ENCODE results near the gene PHLDA2. TPM values are rescaled to one million over a fixed set of nuclear protein-coding genes. Genes with fewer than 3 reads are reported as not detected.
A peak's percentile ranks its signal among the peaks of the same experiment; 100 is the strongest.

The PHLDA2 gene
- total RNA-seq, 1 donor from 2014 or later = 0.42 TPM

DNA sequence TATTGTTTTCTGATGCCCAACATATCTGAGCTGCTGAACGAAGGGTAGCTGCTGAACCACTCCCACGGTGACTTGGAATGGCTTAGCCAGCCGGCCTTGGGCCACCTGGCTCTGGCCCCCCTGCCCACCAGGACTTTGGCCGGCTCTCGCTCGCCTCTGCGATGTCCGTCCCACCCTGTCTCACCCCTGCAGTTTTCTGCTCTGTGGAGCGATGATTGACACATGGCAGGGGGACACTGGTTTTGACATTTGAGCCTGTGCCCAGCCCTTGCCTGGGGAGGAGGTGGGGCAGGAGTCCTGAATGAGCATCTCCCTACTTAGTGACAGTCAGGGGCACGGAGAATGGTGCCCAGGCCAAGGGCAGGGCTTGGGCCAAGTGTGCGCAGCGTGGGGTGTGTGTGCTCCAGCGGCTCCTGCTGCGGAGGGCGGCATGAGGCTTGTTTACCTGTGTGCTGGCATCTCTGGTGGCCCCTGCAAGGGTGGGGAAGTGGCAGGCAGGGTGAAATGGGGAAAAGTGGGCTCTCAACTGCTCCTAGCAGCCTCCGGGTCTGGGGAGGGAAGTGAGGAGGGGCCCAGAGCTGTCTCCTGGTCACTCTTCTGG lies 27.9 kb downstream of the PHLDA2 start:
- intact Hi-C loops (cut with micrococcal nuclease) = loop anchor here (5.0 kb wide), 2 partner anchors 156 to 599 kb away; partner anchors contain the start of genes C11orf21, CARS1 and TSPAN32
- TF ChIP-seq, protein P1, sequence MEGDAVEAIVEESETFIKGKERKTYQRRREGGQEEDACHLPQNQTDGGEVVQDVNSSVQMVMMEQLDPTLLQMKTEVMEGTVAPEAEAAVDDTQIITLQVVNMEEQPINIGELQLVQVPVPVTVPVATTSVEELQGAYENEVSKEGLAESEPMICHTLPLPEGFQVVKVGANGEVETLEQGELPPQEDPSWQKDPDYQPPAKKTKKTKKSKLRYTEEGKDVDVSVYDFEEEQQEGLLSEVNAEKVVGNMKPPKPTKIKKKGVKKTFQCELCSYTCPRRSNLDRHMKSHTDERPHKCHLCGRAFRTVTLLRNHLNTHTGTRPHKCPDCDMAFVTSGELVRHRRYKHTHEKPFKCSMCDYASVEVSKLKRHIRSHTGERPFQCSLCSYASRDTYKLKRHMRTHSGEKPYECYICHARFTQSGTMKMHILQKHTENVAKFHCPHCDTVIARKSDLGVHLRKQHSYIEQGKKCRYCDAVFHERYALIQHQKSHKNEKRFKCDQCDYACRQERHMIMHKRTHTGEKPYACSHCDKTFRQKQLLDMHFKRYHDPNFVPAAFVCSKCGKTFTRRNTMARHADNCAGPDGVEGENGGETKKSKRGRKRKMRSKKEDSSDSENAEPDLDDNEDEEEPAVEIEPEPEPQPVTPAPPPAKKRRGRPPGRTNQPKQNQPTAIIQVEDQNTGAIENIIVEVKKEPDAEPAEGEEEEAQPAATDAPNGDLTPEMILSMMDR (IDR thresholded peaks at IDR 0.05) = no peak
- H3K9me3 Mint-ChIP-seq = no peaks in the 10 kb centered on the region
- ChIA-PET CTCF (interaction anchor here (2.3 to 2.5 kb wide), 2 partner anchors 9 to 14 kb away, joined by 11 to 15 read pairs; no protein-coding TSS in a partner anchor), POLR2A (interaction anchor here (0.6 to 3.2 kb wide), 6 partner anchors 8 to 501 kb away, joined by 3 to 16 read pairs (median 5); partner anchors contain the start of gene TSSC4)
- peak overlapping the region; percentile 80 for H3K4me3 Mint-ChIP-seq
- H3K4me1 Mint-ChIP-seq = peaks cover 28% of the 10 kb centered on the region
- no peaks in the 10 kb centered on the region for H3K27me3 Mint-ChIP-seq
- no peak for DNase-seq
- peak overlapping the region; percentile 77 for H3K27ac Mint-ChIP-seq
- H3K36me3 Mint-ChIP-seq (ENCODE audit: low read depth) = no peaks in the 10 kb centered on the region
- no peak for ATAC-seq (ENCODE audit: low read depth)

GRCh38 chr11:2899080-2899783 lies 30.0 kb downstream of the PHLDA2 start:
- Mint-ChIP-seq H3K27ac (no peak overlapping the region), H3K27me3 (no peaks in the 10 kb centered on the region), H3K4me1 (peaks cover 28% of the 10 kb centered on the region), H3K36me3 (ENCODE audit: low read depth) (no peaks in the 10 kb centered on the region), H3K9me3 (no peaks in the 10 kb centered on the region), H3K4me3 (peak overlapping the region; percentile 16)
- DNase-seq = no peak
- ChIA-PET CTCF (no interaction called here), POLR2A (interaction anchor here (0.6 to 1.5 kb wide), 2 partner anchors 11 to 454 kb away, joined by 3 read pairs; no protein-coding TSS in a partner anchor)
- intact Hi-C loops (cut with micrococcal nuclease) = no loop called here
- ATAC-seq (ENCODE audit: low read depth) = no peak
- TF ChIP-seq, protein P1 (IDR thresholded peaks at IDR 0.05) = no peak

GRCh38 chr11:2898366-2899079 lies 30.7 kb downstream of the PHLDA2 start:
- ChIA-PET CTCF (no interaction called here), POLR2A (interaction anchor here (0.6 to 1.5 kb wide), 2 partner anchors 11 to 453 kb away, joined by 3 read pairs; no protein-coding TSS in a partner anchor)
- Mint-ChIP-seq H3K4me1 (peaks cover 24% of the 10 kb centered on the region), H3K27me3 (no peaks in the 10 kb centered on the region), H3K9me3 (no peaks in the 10 kb centered on the region), H3K4me3 (no peak overlapping the region), H3K27ac (no peak overlapping the region), H3K36me3 (ENCODE audit: low read depth) (no peaks in the 10 kb centered on the region)
- ATAC-seq (ENCODE audit: low read depth) (no peak), DNase-seq (no peak)
- TF ChIP-seq, protein P1 (IDR thresholded peaks at IDR 0.05) = no peak
- intact Hi-C loops (cut with micrococcal nuclease) = no loop called here

DNA sequence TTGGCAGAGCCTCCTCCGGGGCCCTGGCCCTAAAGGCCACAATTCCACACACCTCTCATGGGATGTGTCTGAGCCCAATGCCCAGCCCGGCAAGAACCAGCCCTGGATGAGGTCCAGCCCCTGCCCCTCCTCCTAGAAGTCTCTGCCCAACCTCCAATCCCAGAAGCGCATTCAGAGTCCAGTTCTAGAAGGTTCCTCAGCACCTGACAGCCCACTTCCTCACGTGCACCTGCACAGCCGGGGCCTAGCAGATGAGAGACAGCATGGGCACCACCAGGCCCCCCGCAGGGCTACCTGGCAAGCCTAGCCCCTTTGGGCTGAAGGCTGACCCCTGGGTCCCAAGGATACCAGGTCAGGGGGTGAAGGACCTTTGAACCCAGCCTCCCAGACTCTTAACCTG lies 32.2 kb downstream of the PHLDA2 start:
- Mint-ChIP-seq H3K27me3 (no peaks in the 10 kb centered on the region), H3K4me1 (peaks cover 24% of the 10 kb centered on the region), H3K36me3 (ENCODE audit: low read depth) (no peaks in the 10 kb centered on the region), H3K27ac (no peak overlapping the region), H3K4me3 (no peak overlapping the region), H3K9me3 (no peaks in the 10 kb centered on the region)
- TF ChIP-seq, protein P1 (IDR thresholded peaks at IDR 0.05) = no peak
- ATAC-seq (ENCODE audit: low read depth) = no peak
- intact Hi-C loops (cut with micrococcal nuclease) = no loop called here
- ChIA-PET CTCF (no interaction called here), POLR2A (no interaction called here)
- DNase-seq = no peak

- H3K4me1 Mint-ChIP-seq = peaks cover 28% of the 10 kb centered on the region
- no peaks in the 10 kb centered on the region for H3K27me3 Mint-ChIP-seq
- no peaks in the 10 kb centered on the region for H3K36me3 Mint-ChIP-seq (ENCODE audit: low read depth)
- no peak overlapping the region for H3K27ac Mint-ChIP-seq
- H3K9me3 Mint-ChIP-seq = no peaks in the 10 kb centered on the region
- H3K4me3 Mint-ChIP-seq = no peak overlapping the region
- POLR2A ChIA-PET = no interaction called here
- no peak for DNase-seq
- intact Hi-C loops (cut with micrococcal nuclease) = no loop called here
- CTCF ChIA-PET = interaction anchor here (0.9 to 1.8 kb wide), 2 partner anchors 363 to 364 kb away, joined by 4 to 8 read pairs; no protein-coding TSS in a partner anchor
- no peak for ATAC-seq (ENCODE audit: low read depth)
- TF ChIP-seq, protein P1 (IDR thresholded peaks at IDR 0.05) = no peak
These were observed 33.2 kb downstream of the PHLDA2 start for GRCh38 chr11:2896047-2896446.

All from activated B cell treated with CpG ODN at 0.5 μM for 24 hours (primary cell).